K562 (cell line): ENCODE data around the gene POLR2H. TPM values are rescaled to one million over a fixed set of nuclear protein-coding genes. Genes with fewer than 3 reads are reported as not detected.

Experiments
- ATAC-seq: fragments of 200-7000 bp; cut with Tn5 transposase; 3 replicates; pipeline ENCODE4 v1.9.1; 2020; ENCODE audit warnings: moderate library complexity
- BruUV-seq: library from RNA; stranded (reverse); fragments of 400-500 nt; replicated peaks from 2 replicates; lab custom pipeline; 2021; lab: Mats Ljungman, UMichigan
- CTCF ChIA-PET: fragments of 300-600 bp; formaldehyde crosslinking; extraction: SDS; loops from one replicate; lab custom pipeline; 2021; ENCODE audit warnings: low intra/inter-chr PET ratio; lab: Yijun Ruan, JAX
- POLR2A ChIA-PET: fragments of 300-600, 350-650 bp; sonication (Branson Sonifier 250); formaldehyde crosslinking; extraction: SDS; loops from one replicate; lab custom pipeline; 2021; ENCODE audit warnings: antibody characterized with exemption, inconsistent platforms; lab: Yijun Ruan, JAX
- DNase-seq, 4 experiments: peaks; one replicate each; pipeline versions ENCODE4 v3.0.0 to v3.0.0-alpha.2; 2011 to 2018; ENCODE audit warnings: low spot score in 3 of 4, mixed read lengths in 3 of 4; ENCODE audit errors: extremely low read depth in 1 of 4
- FAIRE-seq: peaks from 2 replicates; lab custom pipeline; 2011; peaks lifted over from hg19 to GRCh38; lab: Jason Lieb, UNC
- H2AFZ ChIP-seq: 2 replicates; pipeline ENCODE4 v1.6.0; 2011; ENCODE audit warnings: low read depth, low read length, control low read depth, inconsistent platforms
- H3K27ac ChIP-seq: fragments of 200-600 bp; 3 replicates; pipeline ENCODE4 v1.8.0; 2011; ENCODE audit warnings: low read depth, mild to moderate bottlenecking, control low read depth, inconsistent platforms, low read length, moderate library complexity, mixed read lengths; ENCODE audit errors: extremely low read depth
- H3K27me3 ChIP-seq, 2 experiments: fragments of 300-600 bp in 1 of 2; 2 replicates in 1 of 2; 3 replicates in 1 of 2; pipeline versions ENCODE4 v1.6.0 to v1.8.0; 2011; ENCODE audit warnings: inconsistent platforms in 2 of 2, low read length in 2 of 2, mild to moderate bottlenecking in 1 of 2, mixed read lengths in 1 of 2, moderate library complexity in 1 of 2; ENCODE audit not compliant: control insufficient read depth in 2 of 2, insufficient read depth in 2 of 2
- H3K36me3 ChIP-seq: fragments of 300-600 bp; 3 replicates; pipeline ENCODE4 v1.8.0; 2011; ENCODE audit warnings: mild to moderate bottlenecking, low read length, inconsistent platforms; ENCODE audit not compliant: control insufficient read depth, insufficient read depth
- H3K4me1 ChIP-seq, 2 experiments: fragments of 200-600 bp in 1 of 2; replicated peaks in 1 of 2; 2 replicates in 1 of 2; 3 replicates in 1 of 2; pipeline versions ENCODE4 v1.5.1 to v1.8.0; 2011; ENCODE audit warnings: inconsistent platforms in 2 of 2, low read length in 2 of 2, mild to moderate bottlenecking in 1 of 2, mixed read lengths in 1 of 2, moderate library complexity in 1 of 2; ENCODE audit not compliant: control insufficient read depth in 2 of 2, insufficient read depth in 2 of 2
- H3K4me2 ChIP-seq: 2 replicates; pipeline ENCODE4 v1.6.1; 2011; ENCODE audit warnings: low read length, control low read depth, inconsistent platforms, mixed read lengths; ENCODE audit not compliant: insufficient read depth
- H3K4me3 ChIP-seq: fragments of 200-600 bp; sonication (generic), shearing (Covaris generic); 2 replicates; pipeline ENCODE4 v1.5.1; 2016; ENCODE audit warnings: control low read depth, inconsistent platforms
- H3K79me2 ChIP-seq: fragments of 200-600 bp; 3 replicates; pipeline ENCODE4 v1.8.0; 2011; ENCODE audit warnings: low read length, inconsistent platforms; ENCODE audit not compliant: control insufficient read depth, insufficient read depth
- H3K9ac ChIP-seq, 2 experiments: 2 replicates each; pipeline versions ENCODE4 v1.6.0 to v1.6.1; 2011; ENCODE audit warnings: low read depth in 2 of 2, low read length in 2 of 2, control low read depth in 1 of 2, inconsistent platforms in 1 of 2, mild to moderate bottlenecking in 1 of 2, mixed read lengths in 1 of 2; ENCODE audit not compliant: insufficient read depth in 1 of 2
- H3K9me1 ChIP-seq: one replicate; pipeline ENCODE4 v1.6.0; 2011; ENCODE audit warnings: inconsistent platforms, mild to moderate bottlenecking, low read length, moderate library complexity; ENCODE audit not compliant: control insufficient read depth, insufficient read depth
- H3K9me3 ChIP-seq: replicated peaks from 2 replicates; pipeline ENCODE4 v1.5.1; 2011; ENCODE audit warnings: low read depth, low read length, inconsistent platforms; ENCODE audit not compliant: control insufficient read depth, insufficient read depth
- H4K20me1 ChIP-seq: replicated peaks from 2 replicates; pipeline ENCODE4 v1.6.1; 2011; ENCODE audit warnings: low read length, inconsistent platforms, mixed read lengths; ENCODE audit not compliant: control insufficient read depth, insufficient read depth
- KAT7 ChIP-seq: sonication (generic); formaldehyde crosslinking; IDR thresholded peaks from 2 replicates; pipeline ENCODE4 v1.8.0; 2022; ENCODE audit warnings: missing genetic modification reagents, mild to moderate bottlenecking, borderline replicate concordance
- NFIC ChIP-seq: fragments of 450-650 bp; IDR thresholded peaks from 2 replicates; pipeline ENCODE4 v1.6.1; 2017; ENCODE audit warnings: mild to moderate bottlenecking, inconsistent platforms
- NFYB ChIP-seq: IDR thresholded peaks from 2 replicates; pipeline ENCODE4 v1.6.1; 2011; ENCODE audit warnings: mild to moderate bottlenecking, moderate library complexity; ENCODE audit not compliant: insufficient read length; ENCODE audit errors: extremely low read depth
- WGBS: fragments of 100-300 bp; shearing (Covaris generic); methylation state at CpG from one replicate; pipeline ENCODE4 v1.1.6; 2016; ENCODE audit warnings: low coverage, mixed read lengths; ENCODE audit not compliant: insufficient coverage; ENCODE audit errors: missing lambda C conversion rate; 5-methylcytosine and 5-hydroxymethylcytosine counted together
- in situ Hi-C: fragments of 300-500 bp; cut with MboI; formaldehyde crosslinking; loops from 4 replicates; pipeline ENCODE4 v1.15.0; 2018; ENCODE audit warnings: inconsistent platforms, mixed read lengths
- intact Hi-C: fragments of 100-400 bp; cut with micrococcal nuclease; formaldehyde crosslinking; loops from 2 replicates; pipeline ENCODE4 v1.14.2; 2022
- polyA plus RNA-seq, 8 experiments: library from polyadenylated mRNA; depleted of rRNA in 4 of 8; stranded (reverse) in 5 of 8; unstranded in 3 of 8; fragments of >200 nt; fragmentation: Nextera tagmentation in 2 of 8; fragmentation: Illumina TruSeq in 1 of 8; extraction: Ambion mirVana in 2 of 8; extraction: Trizol in 1 of 8; gene quantifications; 2 replicates each; pipeline versions ENCODE4 v1.2.1 to v1.2.3, GENCODE V29; 2011 to 2014; ENCODE audit warnings: inconsistent platforms in 1 of 8, missing spikeins in 1 of 8
- total RNA-seq, 7 experiments: library from RNA; depleted of rRNA in 6 of 7; stranded (reverse); fragments of >200 nt in 6 of 7; fragmentation: Illumina TruSeq in 2 of 7; extraction: Trizol in 2 of 7; gene quantifications; 2 replicates each; pipeline versions ENCODE4 v1.2.1 to v1.2.3, GENCODE V29; 2011 to 2021; ENCODE audit warnings: low replicate concordance in 1 of 7

The POLR2H gene
- total and polyA plus RNA-seq, 9 of the 15 experiments (the other 6 are each of a cell fraction or from before 2014, with no cell fraction given) = 128 to 512 (median 220) TPM

DNA sequence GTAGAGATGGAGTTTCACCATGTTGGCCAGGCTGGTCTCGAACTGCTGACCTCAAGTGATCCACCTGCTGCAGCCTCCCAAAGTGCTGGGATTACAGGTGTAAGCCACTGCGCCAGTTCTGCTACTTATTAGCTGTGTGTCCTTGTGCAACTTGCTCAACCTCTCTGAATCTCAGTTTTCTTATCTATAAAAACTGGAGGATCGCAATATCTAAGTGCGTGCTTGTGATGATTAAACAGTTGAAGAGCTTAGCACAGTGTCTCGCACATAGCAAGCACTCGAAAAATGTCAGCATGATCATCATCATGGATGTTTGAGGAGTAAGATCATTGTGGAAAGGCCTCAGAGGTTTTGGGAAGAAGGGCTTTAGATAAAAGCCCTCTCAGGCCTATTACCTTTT is 10.9 kb upstream of the POLR2H start (continued):
- no peak for TF ChIP-seq KAT7 (CRISPR knock-in tag)

- no peak for ATAC-seq
- peak overlapping the region in 1 of 2 experiments; percentile 85; a peak in 1 of 4 replicates for H3K9ac ChIP-seq
- no peaks in the 10 kb centered on the region for H4K20me1 ChIP-seq
- FAIRE-seq = no peak
- no peak overlapping the region for H2AFZ ChIP-seq
- no peak overlapping the region for H3K27ac ChIP-seq
- intact Hi-C loops = no loop called here
- TF ChIP-seq NFIC (peak; percentile 37), NFYB (no peak)
- TF ChIP-seq, all 486 proteins: peak for 1
- in situ Hi-C loops = no loop called here
- WGBS = 27% methylated on average over 9 of the region's 9 CpGs
- BruUV-seq = no TSS peak
- ChIA-PET POLR2A (interaction anchor here (0.7 to 2.0 kb wide), 4 partner anchors 9 to 20 kb away, joined by 3 to 6 read pairs (median 4); no protein-coding TSS in a partner anchor), CTCF (interaction anchor here (0.6 kb wide), 1 partner anchor 416 kb away, joined by 3 read pairs; no protein-coding TSS in a partner anchor)
- Histone ChIP-seq H3K4me3 (no peak overlapping the region), H3K79me2 (peaks cover 2% of the 10 kb centered on the region; the same call in 2 of the 3 replicates), H3K9me1 (peaks cover 2% of the 10 kb centered on the region), H3K36me3 (peaks cover 71% of the 10 kb centered on the region; the same call in 2 of the 3 replicates), H3K4me1 (peaks cover 46 to 69% of the 10 kb centered on the region in 2 experiments), H3K9me3 (no peaks in the 10 kb centered on the region), H3K4me2 (no peak overlapping the region), H3K27me3 (no peaks in the 10 kb centered on the region)
- DNase-seq = no peak
Observed at GRCh38 chr3:184351511-184352148, 9.9 kb upstream of the POLR2H start.
